Adrenal gland (tissue), 12 donors: ENCODE measurements around the gene DDX52. TPM values are rescaled to one million over a fixed set of nuclear protein-coding genes. Genes with fewer than 3 reads are reported as not detected.

Source experiments
- DNase-seq, 7 donors: peaks; one replicate each; pipeline ENCODE4 v3.0.0-alpha.2; 2019 to 2020
- H3K27ac ChIP-seq, 5 donors: fragments of 200-600 bp; sonication (generic) in 4 of 5; 1 replicate in 3 of 5; 2 replicates in 2 of 5; pipeline versions ENCODE4 v1.5.1 to v1.8.0; 2016 to 2020; ENCODE audit warnings: mild to moderate bottlenecking in 1 of 5
- H3K27me3 ChIP-seq: fragments of 200-600 bp; 2 replicates; pipeline ENCODE4 v1.8.0; 2021
- H3K36me3 ChIP-seq, 2 donors: fragments of 200-600 bp; replicated peaks in 1 of 2; 1 replicate in 1 of 2; 2 replicates in 1 of 2; pipeline versions ENCODE4 v1.5.1 to v1.8.0; 2018 to 2022
- H3K4me1 ChIP-seq, 2 donors: fragments of 200-600 bp; replicated peaks in 1 of 2; 1 replicate in 1 of 2; 2 replicates in 1 of 2; pipeline versions ENCODE4 v1.5.1 to v1.8.0; 2018 to 2021
- H3K4me3 ChIP-seq, 4 donors: fragments of 200-600 bp; sonication (generic) in 3 of 4; one replicate each; pipeline ENCODE4 v1.5.1; 2016 to 2018
- H3K9me3 ChIP-seq, 3 donors: fragments of 200-600 bp; sonication (generic) in 1 of 3; replicated peaks in 1 of 3; 1 replicate in 2 of 3; 2 replicates in 1 of 3; pipeline versions ENCODE4 v1.5.1 to v1.8.0; 2016 to 2021
- CTCF ChIP-seq, 6 experiments: fragments of 450-650 bp in 4 of 6; fragments of 200-600 bp in 2 of 6; sonication (generic) in 1 of 6; IDR thresholded peaks; 1 replicate in 5 of 6; 2 replicates in 1 of 6; pipeline versions ENCODE4 v1.5.1 to v1.8.0; 2016 to 2021; ENCODE audit warnings: antibody characterized with exemption in 6 of 6, mild to moderate bottlenecking in 2 of 6, moderate library complexity in 1 of 6
- POLR2A ChIP-seq, 2 donors: fragments of 450-650 bp; IDR thresholded peaks; one replicate each; pipeline ENCODE4 v1.6.1; 2017; ENCODE audit warnings: antibody characterized with exemption in 2 of 2, mild to moderate bottlenecking in 2 of 2, moderate library complexity in 1 of 2
- WGBS, 4 donors: extraction: QIAGEN DNeasy Blood & Tissue Kit in 2 of 4; methylation state at CpG; one replicate each; pipeline versions ENCODE4 v1.1.5 to v1.1.7; 2013 to 2017; 5-methylcytosine and 5-hydroxymethylcytosine counted together
- intact Hi-C, 2 donors: fragments of 100-400 bp; cut with DNase I; formaldehyde crosslinking; loops; one replicate each; pipeline versions ENCODE4 v1.14.1 to v1.15.0; 2022 to 2023
- polyA plus RNA-seq, 3 donors: library from polyadenylated mRNA; stranded (reverse); fragments of 200-250 nt in 2 of 3; fragments of 350-450 nt in 1 of 3; fragmentation: Illumina TruSeq in 1 of 3; extraction: RNeasy Lipid Tissue Mini Kit (QIAGEN cat#74804) in 1 of 3; gene quantifications; one replicate each; pipeline ENCODE4 v1.2.3, GENCODE V29; 2013 to 2014
- total RNA-seq, 9 donors: library from RNA; depleted of rRNA in 4 of 9; stranded (reverse); fragments of >200 nt in 4 of 9; fragments of 120-200 nt in 1 of 9; fragmentation: NEBNext Ultra II Directional in 1 of 9; extraction: Animal tissue kit (Norgen Biotek cat#: 25700) in 1 of 9; gene quantifications; one replicate each; pipeline versions ENCODE4 v1.1.0 to v1.2.4, GENCODE V29; 2013 to 2023
- donor health status: healthy with polysubstance abuse.
- donor health status: Bipolar disorder and iron deficiency.
- donor health status: DM: yes; HTN: yes; CAD: no.
- donor health status: DM: no; HTN: no; CAD: no.
- donor health status: DM: no; HTN: no; CAD: no.
- donor health status: DM: yes; HTN: yes; CAD: no.

DDX52 gene
- total and polyA plus RNA-seq, 12 donors, result 7.2 to 34.1 (median 19.1) TPM

DNA sequence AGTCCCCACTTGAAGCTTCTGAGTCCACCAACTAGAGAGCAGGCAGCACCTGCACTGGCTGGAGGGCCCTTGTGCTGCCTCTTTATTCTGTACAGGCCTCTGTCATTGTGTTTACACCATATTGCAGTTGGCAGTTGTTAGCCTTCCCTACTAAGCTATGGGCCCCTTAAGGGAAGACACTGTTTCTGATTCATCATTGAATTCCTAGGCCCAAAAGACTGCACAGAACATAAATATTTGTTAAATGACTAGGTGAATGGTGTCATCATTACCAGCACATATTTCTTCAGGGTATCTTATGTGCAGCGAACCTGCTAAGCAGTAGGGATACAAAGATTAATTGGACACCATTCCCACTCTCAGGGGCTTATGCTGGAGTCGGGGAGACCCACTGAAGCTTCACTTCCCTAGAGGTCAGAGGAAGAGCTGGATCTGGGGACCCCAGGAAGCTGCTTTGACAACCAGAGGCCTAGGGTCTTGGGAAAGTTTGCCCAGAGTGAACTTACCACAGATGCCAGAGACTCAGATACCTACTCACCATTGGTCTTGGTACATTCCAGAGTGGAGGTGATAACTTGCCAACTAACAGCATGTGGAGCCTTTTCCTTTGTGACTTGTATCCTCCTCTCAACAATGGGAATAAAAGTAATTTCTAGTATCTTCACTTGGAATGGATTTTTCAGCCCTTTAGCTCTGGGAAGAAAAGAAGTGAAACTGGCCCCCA, 28.7 kb upstream of the DDX52 start:
- Histone ChIP-seq H3K4me1 (no peaks in the 10 kb centered on the region), H3K27me3 (peaks cover 8% of the 10 kb centered on the region), H3K36me3 (no peaks in the 10 kb centered on the region), H3K9me3 (no peaks in the 10 kb centered on the region), H3K27ac (no peak overlapping the region), H3K4me3 (no peak overlapping the region)
- no peak for DNase-seq
- TF ChIP-seq POLR2A (IDR thresholded peaks at IDR 0.05) (no peak), CTCF (IDR thresholded peaks at IDR 0.05) (no peak)
- WGBS, 4 donors, result 85 to 88% (median 86%) methylated on average over 2 of the region's 2 CpGs
- intact Hi-C loops, result no loop called here

DNA sequence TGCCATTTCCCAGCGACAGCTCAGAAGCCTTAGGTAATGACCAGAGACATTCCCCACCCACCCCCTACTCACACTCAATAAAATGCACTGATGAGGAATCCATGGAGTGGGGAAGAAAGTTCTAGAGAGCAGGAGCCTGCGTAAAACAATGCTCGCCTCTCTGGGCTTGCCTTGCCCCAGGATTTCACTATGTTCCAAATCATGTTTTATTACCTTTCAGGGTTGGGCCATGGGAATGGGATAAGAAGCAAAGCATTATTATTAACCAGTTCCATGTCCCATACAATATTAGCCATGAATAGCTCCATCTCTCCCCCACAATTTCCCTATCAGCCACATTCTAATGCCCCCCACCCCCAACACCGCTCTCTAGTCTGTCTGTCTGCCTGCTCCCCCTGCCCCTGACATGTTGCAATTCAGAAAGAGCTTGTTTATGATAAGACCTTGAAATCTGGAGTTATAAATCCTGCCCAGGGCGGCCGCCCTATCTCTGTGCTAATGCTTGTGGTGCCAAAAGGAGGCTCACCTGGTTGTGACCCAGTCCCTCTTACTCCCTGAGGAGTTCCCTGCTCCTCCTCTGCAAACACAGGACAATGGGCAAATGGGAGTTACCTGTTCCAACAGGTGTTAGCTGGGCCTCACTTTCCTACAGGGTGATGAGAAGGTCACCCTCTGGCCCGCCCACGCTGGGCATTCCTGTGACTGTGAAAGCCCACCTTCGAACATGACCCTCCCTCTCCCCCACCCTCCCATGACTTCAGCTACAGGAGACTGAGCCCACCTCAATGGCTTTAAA, 28.0 kb upstream of the DDX52 start:
- Histone ChIP-seq H3K27ac (no peak overlapping the region), H3K4me1 (no peaks in the 10 kb centered on the region), H3K9me3 (no peaks in the 10 kb centered on the region), H3K27me3 (peaks cover 8% of the 10 kb centered on the region), H3K4me3 (no peak overlapping the region), H3K36me3 (no peaks in the 10 kb centered on the region)
- TF ChIP-seq POLR2A (IDR thresholded peaks at IDR 0.05) (no peak), CTCF (IDR thresholded peaks at IDR 0.05) (no peak)
- WGBS, 4 donors, result 86 to 95% (median 89%) methylated on average over 8 to 9 of the region's 9 CpGs
- intact Hi-C loops, result no loop called here
- DNase-seq, result no peak

GRCh38 chr17:37667039-37667438, 23.8 kb upstream of the DDX52 start:
- Histone ChIP-seq H3K9me3 (no peaks in the 10 kb centered on the region), H3K27me3 (no peaks in the 10 kb centered on the region), H3K27ac (no peak overlapping the region), H3K4me1 (no peaks in the 10 kb centered on the region), H3K36me3 (no peaks in the 10 kb centered on the region), H3K4me3 (no peak overlapping the region)
- TF ChIP-seq POLR2A (IDR thresholded peaks at IDR 0.05) (no peak), CTCF (IDR thresholded peaks at IDR 0.05) (no peak)
- intact Hi-C loops, result no loop called here
- no peak for DNase-seq
- WGBS, 4 donors, result 76 to 96% (median 86%) methylated on average over 1 of the region's 1 CpG

DNA sequence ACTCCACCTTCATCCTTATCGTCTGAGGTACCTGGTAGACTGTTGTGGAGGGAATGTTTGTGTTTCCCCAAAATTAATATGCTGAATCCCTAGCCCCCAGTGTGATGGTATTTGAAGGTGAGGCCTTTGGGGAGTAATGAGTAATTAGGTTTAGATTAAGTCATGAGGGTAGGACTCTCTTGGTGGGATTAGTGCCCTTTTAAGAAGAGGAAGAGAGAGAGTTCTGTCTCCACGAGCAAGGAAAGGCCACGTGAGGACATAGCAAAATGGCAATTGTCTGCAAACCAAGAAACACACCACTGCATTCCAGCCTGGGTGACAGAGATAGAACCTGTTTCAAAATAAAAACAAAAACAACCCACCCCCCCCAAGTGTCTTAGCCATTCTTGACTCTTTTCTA, 21.0 kb upstream of the DDX52 start:
- Histone ChIP-seq H3K36me3 (no peaks in the 10 kb centered on the region), H3K27ac (no peak overlapping the region), H3K27me3 (no peaks in the 10 kb centered on the region), H3K4me1 (no peaks in the 10 kb centered on the region), H3K9me3 (no peaks in the 10 kb centered on the region), H3K4me3 (no peak overlapping the region)
- 89 to 95% (median 91%) methylated on average over 3 of the region's 3 CpGs for WGBS, 4 donors
- DNase-seq, result no peak
- no peak for TF ChIP-seq CTCF (IDR thresholded peaks at IDR 0.05)
- no peak for TF ChIP-seq POLR2A (IDR thresholded peaks at IDR 0.05)
- intact Hi-C loops, result no loop called here
